GM12878 (cell line): ENCODE results near the gene TMEM235. TPM values are rescaled to one million over a fixed set of nuclear protein-coding genes. Genes with fewer than 3 reads are reported as not detected.

Experiments
- ATAC-seq: fragments of 200-7000 bp; cut with Tn5 transposase; 3 replicates; pipeline ENCODE4 v1.9.1; 2020; ENCODE audit warnings: mild to moderate bottlenecking, moderate library complexity
- BruUV-seq: library from RNA; stranded (reverse); fragments of 400-500 nt; replicated peaks from 2 replicates; lab custom pipeline; 2021; lab: Mats Ljungman, UMichigan
- CTCF ChIA-PET: fragments of 300-600 bp; sonication (Branson Sonifier 250); formaldehyde crosslinking; extraction: SDS; loops from one replicate; lab custom pipeline; 2021; ENCODE audit warnings: inconsistent platforms; lab: Yijun Ruan, JAX
- POLR2A ChIA-PET: fragments of 350-600 bp; formaldehyde crosslinking; extraction: SDS; loops from one replicate; lab custom pipeline; 2021; ENCODE audit warnings: inconsistent platforms; lab: Charles Lee
- RAD21 ChIA-PET: fragments of 300-600 bp; sonication (Branson Sonifier 250); formaldehyde crosslinking; loops from one replicate; lab custom pipeline; 2023; ENCODE audit warnings: antibody characterized with exemption; ENCODE audit not compliant: unreplicated experiment; lab: Charles Lee
- SMC1A ChIA-PET: fragments of 300-600 bp; sonication (Branson Sonifier 250); formaldehyde crosslinking; loops from one replicate; lab custom pipeline; 2023; ENCODE audit not compliant: unreplicated experiment, uncharacterized antibody; lab: Charles Lee
- DNase-seq: peaks from one replicate; pipeline ENCODE4 v3.0.0-alpha.2; 2011; ENCODE audit warnings: low read depth, low spot score
- FAIRE-seq: peaks from 3 replicates; lab custom pipeline; 2011; peaks lifted over from hg19 to GRCh38; lab: Jason Lieb, UNC
- H2AFZ ChIP-seq: 2 replicates; pipeline ENCODE4 v1.6.0; 2011; ENCODE audit warnings: low read depth, low read length, control low read depth; ENCODE audit not compliant: control insufficient read depth
- H3K27ac ChIP-seq: 2 replicates; pipeline ENCODE4 v1.5.1; 2011; ENCODE audit warnings: control low read depth; ENCODE audit not compliant: control insufficient read depth, insufficient read depth
- H3K27me3 ChIP-seq, 2 experiments: replicated peaks in 1 of 2; 2 replicates each; pipeline versions ENCODE4 v1.6.0 to v1.6.1; 2011; ENCODE audit warnings: low read length in 1 of 2; ENCODE audit not compliant: control insufficient read depth in 2 of 2, insufficient read depth in 2 of 2
- H3K36me3 ChIP-seq, 2 experiments: 2 replicates each; pipeline ENCODE4 v1.5.1; 2011; ENCODE audit warnings: low read length in 1 of 2; ENCODE audit not compliant: control insufficient read depth in 2 of 2, insufficient read depth in 2 of 2
- H3K4me1 ChIP-seq: 2 replicates; pipeline ENCODE4 v1.6.1; 2011; ENCODE audit warnings: mild to moderate bottlenecking, low read length, moderate library complexity, mixed read lengths; ENCODE audit not compliant: control insufficient read depth, insufficient read depth
- H3K4me2 ChIP-seq: 2 replicates; pipeline ENCODE4 v1.6.0; 2011; ENCODE audit warnings: control low read depth; ENCODE audit not compliant: control insufficient read depth, insufficient read depth
- H3K4me3 ChIP-seq: fragments of 200-600 bp; sonication (generic); 2 replicates; pipeline ENCODE4 v1.5.1; 2016
- H3K79me2 ChIP-seq: 2 replicates; pipeline ENCODE4 v1.6.0; 2011; ENCODE audit warnings: low read length; ENCODE audit not compliant: control insufficient read depth, insufficient read depth
- H3K9ac ChIP-seq: 2 replicates; pipeline ENCODE4 v1.8.0; 2011; ENCODE audit warnings: low read length, control low read depth, mixed read lengths; ENCODE audit not compliant: control insufficient read depth, insufficient read depth
- H3K9me3 ChIP-seq: replicated peaks from 3 replicates; pipeline ENCODE4 v1.5.1; 2011; ENCODE audit warnings: mild to moderate bottlenecking, low read length; ENCODE audit not compliant: control insufficient read depth, insufficient read depth
- H4K20me1 ChIP-seq: 2 replicates; pipeline ENCODE4 v1.6.0; 2011; ENCODE audit not compliant: control insufficient read depth, insufficient read depth
- BRCA1 ChIP-seq: IDR thresholded peaks from 2 replicates; pipeline ENCODE4 v1.6.1; 2011; ENCODE audit warnings: low read depth, low read length, improper control_type of control experiment
- CBX5 ChIP-seq: sonication (generic); IDR thresholded peaks from 2 replicates; pipeline ENCODE4 v1.6.1; 2016; ENCODE audit warnings: low read depth, moderate library complexity, mild to moderate bottlenecking, inconsistent platforms
- DPF2 ChIP-seq: fragments of 450-650 bp; IDR thresholded peaks from 2 replicates; pipeline ENCODE4 v1.6.1; 2017; ENCODE audit warnings: mild to moderate bottlenecking
- EED ChIP-seq: sonication (generic); IDR thresholded peaks from 2 replicates; pipeline ENCODE4 v1.6.1; 2016; ENCODE audit warnings: antibody characterized with exemption, low read depth
- NFYA ChIP-seq: IDR thresholded peaks from 2 replicates; pipeline ENCODE4 v1.6.1; 2011; ENCODE audit warnings: low read depth, mild to moderate bottlenecking, low read length, improper control_type of control experiment, borderline replicate concordance
- NR2C2 ChIP-seq: IDR thresholded peaks from 2 replicates; pipeline ENCODE4 v1.6.1; 2011; ENCODE audit warnings: borderline replicate concordance, low read depth; ENCODE audit not compliant: control insufficient read depth, insufficient read length
- PKNOX1 ChIP-seq: fragments of 450-650 bp; IDR thresholded peaks from 2 replicates; pipeline ENCODE4 v1.6.1; 2016; ENCODE audit warnings: mild to moderate bottlenecking
- POLR2AphosphoS2 ChIP-seq: IDR thresholded peaks from 2 replicates; pipeline ENCODE4 v1.6.1; 2011; ENCODE audit warnings: low read depth, mild to moderate bottlenecking, low read length, improper control_type of control experiment, moderate library complexity
- SREBF1 ChIP-seq: IDR thresholded peaks from 2 replicates; pipeline ENCODE4 v1.6.1; 2012; ENCODE audit warnings: mild to moderate bottlenecking, low read length
- TARDBP ChIP-seq: IDR thresholded peaks from 2 replicates; pipeline ENCODE4 v1.6.1; 2016; ENCODE audit warnings: borderline replicate concordance
- WGBS: methylation state at CpG from one replicate; pipeline ENCODE4 v1.1.6; 2016; ENCODE audit warnings: low lambda C conversion rate; ENCODE audit not compliant: insufficient replicate concordance, insufficient coverage; ENCODE audit errors: missing lambda C conversion rate; 5-methylcytosine and 5-hydroxymethylcytosine counted together
- in situ Hi-C: fragments of 300-500 bp; cut with MboI; formaldehyde crosslinking; loops from 9 replicates; pipeline ENCODE4 v1.14.3; 2018; ENCODE audit warnings: mixed read lengths
- intact Hi-C: fragments of 100-400 bp; cut with micrococcal nuclease; formaldehyde crosslinking; loops from one replicate; pipeline ENCODE4 v1.14.2; 2022; ENCODE audit not compliant: unreplicated experiment
- polyA plus RNA-seq, 11 experiments: library from polyadenylated mRNA; depleted of rRNA in 4 of 11; unstranded in 6 of 11; stranded (reverse) in 5 of 11; fragments of >200 nt; fragmentation: Nextera tagmentation in 4 of 11; fragmentation: Illumina TruSeq in 1 of 11; extraction: Ambion mirVana in 4 of 11; extraction: Trizol in 1 of 11; gene quantifications; 1 replicate in 1 of 11; 2 replicates in 10 of 11; pipeline versions ENCODE4 v1.2.1 to v1.2.3, GENCODE V29; 2011 to 2016; ENCODE audit warnings: inconsistent platforms in 2 of 11, missing spikeins in 2 of 11, low read depth in 1 of 11
- total RNA-seq, 4 experiments: library from RNA; depleted of rRNA in 3 of 4; stranded (reverse); fragments of >200 nt in 3 of 4; fragmentation: Illumina TruSeq in 1 of 4; extraction: Trizol in 1 of 4; gene quantifications; 2 replicates each; pipeline versions ENCODE4 v1.2.1 to v1.2.3, GENCODE V29; 2013 to 2021

TMEM235 gene
- total and polyA plus RNA-seq, 10 of the 15 experiments (the other 5 are each of a cell fraction or from before 2014, with no cell fraction given) = not detected

- Histone ChIP-seq H3K4me3 (no peak overlapping the region), H3K9ac (no peak overlapping the region), H3K9me3 (no peaks in the 10 kb centered on the region), H3K27me3 (peaks cover 0 to 1% of the 10 kb centered on the region in 2 experiments; a peak in 1 of 4 replicates), H3K4me1 (no peaks in the 10 kb centered on the region), H3K36me3 (peaks cover 7 to 16% of the 10 kb centered on the region in 2 experiments; a peak in 3 of 4 replicates), H2AFZ (no peak overlapping the region), H3K27ac (no peak overlapping the region), H4K20me1 (no peaks in the 10 kb centered on the region), H3K79me2 (no peaks in the 10 kb centered on the region), H3K4me2 (no peak overlapping the region)
- 95% methylated on average over 16 of the region's 16 CpGs for WGBS
- ATAC-seq (no peak), FAIRE-seq (no peak), DNase-seq (no peak)
- SMC1A ChIA-PET = interaction anchor here (0.9 kb wide), 1 partner anchor 17 kb away, joined by 3 read pairs; no protein-coding TSS in a partner anchor
- intact Hi-C loops = no loop called here
- POLR2A ChIA-PET = no interaction called here
- in situ Hi-C loops = no loop called here
- RAD21 ChIA-PET = no interaction called here
- 0 out of 2 replicates have a peak, but pooled peaks have one; percentile 20 for TF ChIP-seq POLR2AphosphoS2
- no peak for TF ChIP-seq EED
- BruUV-seq = no TSS peak
- CTCF ChIA-PET = interaction anchor here (0.9 to 1.5 kb wide), 3 partner anchors 25 to 206 kb away, joined by 3 to 5 read pairs (median 4); no protein-coding TSS in a partner anchor
These were observed 6.2 kb upstream of the TMEM235 start for GRCh38 chr17:78225088-78225865.

DNA sequence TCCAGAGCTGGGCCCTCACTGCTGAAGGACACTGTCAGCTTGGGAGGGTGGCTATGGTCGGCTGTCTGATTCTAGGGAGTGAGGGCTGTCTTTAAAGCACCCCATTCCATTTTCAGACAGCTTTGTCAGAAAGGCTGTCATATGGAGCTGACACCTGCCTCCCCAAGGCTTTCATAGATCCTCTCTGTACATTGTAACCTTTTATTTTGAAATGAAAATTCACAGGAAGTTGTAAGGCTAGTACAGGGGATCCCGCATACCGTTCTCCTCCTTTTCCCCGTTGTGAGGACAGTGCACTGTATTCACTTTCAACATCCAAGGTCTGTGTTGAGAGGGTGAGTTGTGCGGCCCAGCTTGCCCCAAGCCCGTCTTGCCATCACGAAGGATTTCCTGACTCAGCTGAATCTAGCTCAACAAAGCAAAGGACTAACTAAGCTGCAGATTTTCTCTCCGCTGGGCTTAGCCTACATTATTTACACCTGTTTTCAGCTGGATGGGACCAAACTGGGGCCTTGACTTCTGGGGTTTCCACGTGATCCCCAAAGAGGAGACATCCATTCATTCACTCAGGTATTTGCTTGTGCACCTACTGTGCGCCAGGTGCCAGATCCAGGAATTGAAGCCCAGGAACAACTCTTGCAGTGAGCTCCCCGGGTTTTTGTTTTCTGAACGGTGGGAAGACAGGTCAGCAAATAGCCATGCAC lies 5.2 kb upstream of the TMEM235 start:
- no peak for FAIRE-seq
- in situ Hi-C loops = no loop called here

More for the DNA sequence above, 5.2 kb upstream of the TMEM235 start:
- ChIA-PET SMC1A (interaction anchor here (0.9 kb wide), 1 partner anchor 17 kb away, joined by 3 read pairs; no protein-coding TSS in a partner anchor), RAD21 (no interaction called here), CTCF (interaction anchor here (0.9 to 1.5 kb wide), 3 partner anchors 24 to 207 kb away, joined by 3 to 5 read pairs (median 4); no protein-coding TSS in a partner anchor), POLR2A (interaction anchor here (0.6 kb wide), 2 partner anchors 16 kb away, joined by 5 to 6 read pairs; no protein-coding TSS in a partner anchor)
- Histone ChIP-seq H3K27me3 (peaks cover 3 to 4% of the 10 kb centered on the region in 2 experiments; a peak in 2 of 4 replicates), H3K36me3 (peaks cover 7 to 16% of the 10 kb centered on the region in 2 experiments; a peak in 3 of 4 replicates), H2AFZ (no peak overlapping the region), H3K27ac (no peak overlapping the region), H3K4me2 (no peak overlapping the region), H3K9me3 (no peaks in the 10 kb centered on the region), H3K4me1 (no peaks in the 10 kb centered on the region), H3K4me3 (no peak overlapping the region), H3K79me2 (no peaks in the 10 kb centered on the region), H3K9ac (no peak overlapping the region), H4K20me1 (no peaks in the 10 kb centered on the region)
- WGBS = 86% methylated on average over 12 of the region's 12 CpGs
- no peak for ATAC-seq
- 0 out of 2 replicates have a peak, but pooled peaks have one; percentile 37 for TF ChIP-seq DPF2
- no peak for TF ChIP-seq TARDBP
- TF ChIP-seq SREBF1 = no peak
- TF ChIP-seq NFYA = no peak
- no peak for TF ChIP-seq NR2C2
- no peak for TF ChIP-seq BRCA1
- no peak for TF ChIP-seq PKNOX1
- no peak for TF ChIP-seq CBX5
- no peak for DNase-seq
- intact Hi-C loops = no loop called here
- no TSS peak for BruUV-seq
